OCI-LY7 (cell line): ENCODE data around the gene MAGEF1.

Source experiments
- CTCF ChIP-seq: fragments of 200-600 bp; sonication (generic); conservative IDR thresholded peaks from 2 replicates; pipeline ENCODE4 v1.5.1; 2014; ENCODE audit warnings: mild to moderate bottlenecking, antibody characterized with exemption, low read length, moderate library complexity, mixed read lengths
- EZH2phosphoT487 ChIP-seq: fragments of 200-600 bp; sonication (generic); IDR thresholded peaks from 2 replicates; pipeline ENCODE4 v1.6.1; 2018; ENCODE audit warnings: low read depth, borderline replicate concordance, mild to moderate bottlenecking, mixed run types, antibody characterized with exemption, low read length, moderate library complexity, mixed read lengths

- TF ChIP-seq CTCF, result no peak
- no peak for TF ChIP-seq EZH2phosphoT487
Measured at GRCh38 chr3:184718431-184718830, 6.6 kb upstream of the MAGEF1 start.
